ENCODE data around the gene ZNG1C.
A peak's percentile ranks its signal among the peaks of the same experiment; 100 is the strongest.
"Not testable (repeated sequence)": the region's sequence is repeated elsewhere in the genome, so short reads cannot be mapped to it uniquely, and the experiment has no call there.

ZNG1C gene

DNA sequence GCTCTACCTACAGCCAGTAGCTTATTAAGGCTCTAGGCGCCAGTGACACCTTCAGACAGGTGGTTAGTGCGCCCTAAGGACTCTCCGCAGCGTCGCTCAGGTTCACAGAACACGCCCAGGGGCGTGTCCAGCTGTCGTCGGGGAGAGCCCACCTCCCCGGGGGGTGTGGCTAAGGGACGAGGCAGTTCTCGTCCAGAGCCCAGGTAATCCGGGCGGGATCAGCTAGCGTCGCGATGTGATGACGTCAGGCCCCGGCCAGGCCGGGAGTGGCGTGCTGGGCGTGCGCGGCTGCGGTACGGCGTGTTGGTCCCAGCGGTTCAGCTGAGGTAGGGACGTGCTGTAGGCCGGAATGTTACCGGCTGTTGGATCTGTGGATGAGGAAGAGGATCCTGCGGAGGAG is at the start of gene ZNG1C:
TSS of gene ZNG1C (plus strand) at position 301 of the 400 bp plus-strand sequence. CDS start at position 350, 49 bp downstream.
- DNase-seq; H3K4me3 ChIP-seq; H3K4me1 ChIP-seq; intact Hi-C loops (cut with DNase I; ENCODE audit: low total_unique reads); H3K36me3 ChIP-seq; H3K9me3 ChIP-seq; H3K27me3 ChIP-seq; H3K27ac ChIP-seq: not testable (repeated sequence)

DNA sequence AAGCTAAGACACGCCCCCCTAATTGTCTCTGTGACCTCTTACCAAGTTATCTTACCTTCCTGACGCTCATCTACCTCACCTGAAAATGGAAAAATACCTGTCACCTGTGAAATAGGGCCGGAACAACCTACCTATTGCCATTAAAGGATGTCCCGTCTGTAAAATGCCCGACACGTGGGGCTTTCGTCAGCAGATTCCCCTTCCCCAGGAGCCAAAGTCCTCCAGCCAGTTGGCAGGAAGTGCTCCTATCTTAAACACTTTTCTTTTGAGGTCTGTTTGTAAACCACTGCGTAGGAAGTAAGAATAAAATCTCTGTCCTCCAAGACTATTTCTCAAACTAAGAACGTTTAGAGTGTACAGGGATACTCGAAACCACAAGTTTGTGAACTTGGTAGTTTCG is 654 bp downstream of the ZNG1C start:
- H3K27ac ChIP-seq; DNase-seq; H3K4me1 ChIP-seq; H3K4me3 ChIP-seq; intact Hi-C loops (cut with DNase I; ENCODE audit: low total_unique reads); H3K36me3 ChIP-seq; H3K9me3 ChIP-seq; H3K27me3 ChIP-seq: not testable (repeated sequence)

DNA sequence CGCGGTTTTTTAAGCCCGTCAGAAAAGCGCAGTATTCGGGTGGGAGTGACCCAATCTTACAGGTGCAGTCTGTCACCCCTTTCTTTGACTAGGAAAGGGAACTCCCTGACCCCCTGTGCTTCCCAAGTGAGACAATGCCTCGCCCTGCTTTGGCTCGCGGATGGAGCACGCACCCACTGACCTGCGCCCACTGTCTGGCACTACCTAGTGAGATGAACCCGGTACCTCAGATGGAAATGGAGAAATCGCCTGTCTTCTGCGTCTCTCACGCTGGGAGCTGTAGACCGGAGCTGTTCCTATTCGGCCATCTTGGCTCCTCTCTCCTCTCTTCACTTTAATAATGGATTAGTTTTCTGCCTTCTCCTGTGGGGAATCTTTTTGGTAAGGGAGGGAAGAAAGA is 39.3 kb downstream of the ZNG1C start:
- H3K36me3 ChIP-seq; H3K9me3 ChIP-seq; DNase-seq; H3K4me3 ChIP-seq; H3K27ac ChIP-seq; H3K27me3 ChIP-seq; intact Hi-C loops (cut with DNase I; ENCODE audit: low total_unique reads); H3K4me1 ChIP-seq: not testable (repeated sequence)

DNA sequence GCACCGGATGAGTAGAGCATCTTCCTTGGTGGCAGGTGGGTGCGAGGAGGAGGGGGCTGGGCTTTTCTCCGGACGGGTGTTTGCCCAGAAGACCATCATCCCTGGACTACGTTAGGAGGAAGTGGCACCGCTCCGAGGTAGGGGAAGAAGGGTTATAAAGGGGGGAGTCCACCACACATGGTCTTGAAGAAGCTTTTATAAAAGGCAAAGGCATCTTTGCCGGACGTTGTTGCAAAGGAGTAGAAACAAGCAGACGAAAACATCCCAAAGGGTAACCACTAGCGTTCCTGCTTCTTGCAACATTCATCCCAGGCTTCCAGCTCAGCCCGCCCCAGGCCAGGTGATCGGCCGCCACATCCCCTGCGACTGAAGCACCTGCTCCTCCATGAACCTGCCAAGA is 60.8 kb downstream of the ZNG1C start, which contains the start of gene FOXD4L3:
TSS of gene FOXD4L3 (plus strand) at position 301 of the 400 bp plus-strand sequence. CDS start at position 386, 85 bp downstream.
- DNase-seq; H3K27ac ChIP-seq; H3K27me3 ChIP-seq; intact Hi-C loops (cut with DNase I; ENCODE audit: low total_unique reads); H3K4me1 ChIP-seq; H3K4me3 ChIP-seq; H3K36me3 ChIP-seq; H3K9me3 ChIP-seq: not testable (repeated sequence)

DNA sequence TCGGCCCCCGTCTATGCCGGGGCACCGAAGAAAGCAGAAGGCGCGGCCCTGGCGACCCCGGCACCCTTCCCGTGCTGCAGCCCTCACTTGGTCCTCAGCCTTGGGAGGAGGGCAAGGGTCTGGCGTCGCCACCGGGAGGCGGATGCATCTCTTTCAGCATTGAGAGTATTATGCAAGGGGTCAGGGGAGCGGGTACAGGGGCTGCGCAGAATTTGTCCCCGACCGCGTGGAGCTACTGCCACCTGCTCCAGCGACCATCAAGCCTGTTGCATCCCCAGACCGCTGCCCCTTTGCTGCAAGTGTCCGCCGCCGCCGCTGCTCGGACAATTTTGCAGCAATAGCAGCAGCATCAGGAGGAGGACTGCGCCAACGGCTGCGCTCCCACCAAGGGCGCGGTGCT is 62.0 kb downstream of the ZNG1C start:
- H3K4me1 ChIP-seq; DNase-seq; H3K27ac ChIP-seq; H3K36me3 ChIP-seq; H3K9me3 ChIP-seq; H3K27me3 ChIP-seq; H3K4me3 ChIP-seq; intact Hi-C loops (cut with DNase I; ENCODE audit: low total_unique reads): not testable (repeated sequence)

DNA sequence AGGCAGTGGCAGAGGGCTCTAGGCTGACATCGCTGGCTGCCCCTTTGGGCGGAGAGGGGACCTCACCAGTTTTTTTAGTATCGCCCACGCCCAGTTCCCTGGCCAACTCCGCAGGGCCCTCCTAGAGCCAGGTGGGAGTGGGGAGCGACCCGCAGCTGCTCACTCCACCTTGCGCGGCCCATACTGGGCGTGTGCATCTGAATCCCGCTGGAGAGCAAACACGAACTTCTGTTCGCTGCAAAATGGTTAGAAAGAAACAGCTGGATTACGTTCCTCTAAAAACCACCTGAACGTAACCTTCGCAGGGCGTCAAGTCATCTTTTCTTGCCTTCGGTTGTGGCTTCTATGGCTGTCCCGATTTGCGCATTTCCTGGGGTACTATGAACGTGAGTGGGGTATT is 62.4 kb downstream of the ZNG1C start:
- H3K4me3 ChIP-seq; DNase-seq; H3K36me3 ChIP-seq; H3K4me1 ChIP-seq; H3K27me3 ChIP-seq; intact Hi-C loops (cut with DNase I; ENCODE audit: low total_unique reads); H3K27ac ChIP-seq; H3K9me3 ChIP-seq: not testable (repeated sequence)

DNA sequence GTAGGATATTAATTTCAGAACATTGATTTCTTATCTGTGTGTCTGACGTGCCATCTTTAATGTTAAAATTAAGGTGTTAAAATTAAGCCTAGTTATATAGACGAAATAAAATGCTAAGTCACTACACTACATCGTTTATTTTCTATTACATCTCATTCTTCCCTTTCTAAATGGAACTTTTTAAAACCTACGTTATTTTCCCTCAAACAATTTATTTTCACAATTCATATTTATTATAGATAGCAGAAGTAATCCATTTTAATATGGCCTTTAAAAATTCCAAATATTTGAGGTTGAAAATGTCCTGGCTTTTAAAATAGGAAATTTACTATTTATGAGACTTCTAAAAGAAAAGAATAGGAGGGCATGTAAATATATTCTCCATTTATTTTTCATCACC is 63.0 kb downstream of the ZNG1C start:
- intact Hi-C loops (cut with DNase I; ENCODE audit: low total_unique reads); H3K9me3 ChIP-seq; H3K27ac ChIP-seq; H3K4me3 ChIP-seq; H3K36me3 ChIP-seq; H3K4me1 ChIP-seq; H3K27me3 ChIP-seq; DNase-seq: not testable (repeated sequence)

DNA sequence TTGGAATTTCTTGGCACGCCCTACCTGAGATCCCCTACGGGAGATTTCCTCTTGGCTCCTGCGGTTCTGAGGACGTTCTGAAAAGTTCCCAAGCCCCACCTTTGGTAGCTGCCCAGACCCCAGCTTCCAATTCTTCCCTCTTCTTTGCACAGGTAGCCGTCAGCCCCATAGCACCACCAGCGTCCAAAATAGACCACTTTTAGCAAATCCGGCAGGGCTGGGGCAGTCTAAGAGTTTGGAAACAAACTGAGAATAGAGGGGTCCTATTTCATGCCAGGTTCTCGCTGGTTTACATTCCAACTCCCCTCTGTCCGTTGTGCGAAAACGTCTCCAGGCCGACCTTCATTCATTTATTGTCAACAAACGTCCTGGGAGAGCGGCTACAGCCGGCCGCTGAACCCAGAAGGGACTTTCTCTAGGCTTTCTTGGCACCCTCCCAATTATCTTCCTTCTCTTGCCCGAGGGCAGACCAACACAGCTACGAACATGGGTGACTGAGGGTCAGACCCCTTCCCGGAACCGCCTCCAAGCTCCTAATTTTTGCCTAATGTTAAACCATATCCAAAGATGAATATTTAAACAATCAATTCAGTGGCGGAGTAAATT is 64.0 kb downstream of the ZNG1C start:
- DNase-seq; H3K4me1 ChIP-seq; intact Hi-C loops (cut with DNase I; ENCODE audit: low total_unique reads); H3K4me3 ChIP-seq; H3K27me3 ChIP-seq; H3K9me3 ChIP-seq; H3K36me3 ChIP-seq; H3K27ac ChIP-seq: not testable (repeated sequence)

DNA sequence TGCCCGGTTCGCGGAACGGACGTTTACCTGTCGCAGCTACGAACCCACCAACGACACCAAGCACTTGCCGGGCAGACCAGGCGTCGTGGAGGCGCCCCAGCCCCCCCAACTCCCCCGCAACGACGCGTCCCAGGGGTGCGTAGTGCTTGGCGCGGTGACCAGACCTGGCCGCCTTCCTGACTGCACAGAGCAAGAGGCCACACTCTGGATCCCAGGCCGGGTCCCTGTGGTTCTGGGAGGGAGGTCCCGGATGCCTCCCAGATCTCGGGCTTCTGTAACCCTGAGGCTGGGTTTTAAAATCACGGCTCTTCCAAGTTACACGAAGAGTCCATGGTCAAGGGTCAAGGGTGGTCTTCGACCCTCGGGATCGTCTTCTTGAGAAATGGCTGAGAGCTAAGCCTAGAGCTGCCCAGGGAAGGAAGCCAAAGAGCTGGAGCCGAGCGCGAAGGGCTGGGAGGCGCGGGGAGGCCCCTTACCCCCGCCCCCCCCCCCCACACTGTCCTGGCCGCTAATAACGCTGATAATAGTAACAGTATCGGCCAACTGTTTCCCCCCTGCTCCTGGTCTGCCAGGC is 64.7 kb downstream of the ZNG1C start:
- intact Hi-C loops (cut with DNase I; ENCODE audit: low total_unique reads); H3K4me3 ChIP-seq; DNase-seq; H3K36me3 ChIP-seq; H3K9me3 ChIP-seq; H3K4me1 ChIP-seq; H3K27ac ChIP-seq; H3K27me3 ChIP-seq: not testable (repeated sequence)

DNA sequence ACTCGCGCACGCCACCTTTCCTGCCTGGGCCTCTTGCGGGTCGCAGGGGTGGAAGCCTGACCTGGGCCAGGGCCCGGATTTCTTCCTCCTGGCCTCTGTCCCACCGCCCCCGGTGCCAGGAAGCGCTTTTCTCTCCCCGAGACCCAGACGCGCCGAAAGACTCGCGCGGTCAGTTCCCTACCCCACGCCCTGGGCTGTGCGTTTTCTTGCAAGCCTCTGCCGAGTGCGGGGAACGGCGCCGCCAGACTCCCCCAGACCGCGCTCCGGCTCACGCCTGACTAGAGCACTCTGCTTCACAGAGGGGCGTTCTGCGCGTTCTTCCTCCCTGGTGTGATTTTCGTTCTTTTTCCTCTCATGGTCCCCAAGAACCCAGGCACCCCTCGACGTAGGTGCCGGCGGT is 65.3 kb downstream of the ZNG1C start:
- intact Hi-C loops (cut with DNase I; ENCODE audit: low total_unique reads); H3K4me1 ChIP-seq; DNase-seq; H3K27me3 ChIP-seq; H3K9me3 ChIP-seq; H3K27ac ChIP-seq; H3K4me3 ChIP-seq; H3K36me3 ChIP-seq: not testable (repeated sequence)

DNA sequence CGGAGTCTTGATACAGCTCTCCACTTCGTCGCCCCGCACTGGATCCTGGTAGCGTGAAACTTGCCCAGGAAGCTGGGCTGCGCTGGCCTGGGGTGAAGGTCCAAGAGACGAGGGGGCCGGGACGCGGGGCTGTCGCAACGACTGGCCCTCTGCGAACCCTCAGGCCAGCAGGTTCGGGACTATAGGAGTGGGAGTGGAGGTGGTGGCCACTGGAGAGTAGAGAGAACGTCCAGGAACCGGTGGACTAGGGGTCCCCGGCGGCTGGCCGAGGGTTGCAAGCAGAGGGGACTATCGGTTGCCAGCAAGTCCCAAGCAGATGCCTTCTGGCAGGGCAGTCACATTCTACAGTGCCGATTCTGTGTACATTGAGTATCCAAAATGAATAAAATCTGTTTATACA is 65.9 kb downstream of the ZNG1C start:
- H3K4me3 ChIP-seq; H3K36me3 ChIP-seq; intact Hi-C loops (cut with DNase I; ENCODE audit: low total_unique reads); H3K4me1 ChIP-seq; H3K27ac ChIP-seq; H3K9me3 ChIP-seq; H3K27me3 ChIP-seq: not testable (repeated sequence)
- DNase-seq = peak in 1 of 2 donors; percentile 52

DNA sequence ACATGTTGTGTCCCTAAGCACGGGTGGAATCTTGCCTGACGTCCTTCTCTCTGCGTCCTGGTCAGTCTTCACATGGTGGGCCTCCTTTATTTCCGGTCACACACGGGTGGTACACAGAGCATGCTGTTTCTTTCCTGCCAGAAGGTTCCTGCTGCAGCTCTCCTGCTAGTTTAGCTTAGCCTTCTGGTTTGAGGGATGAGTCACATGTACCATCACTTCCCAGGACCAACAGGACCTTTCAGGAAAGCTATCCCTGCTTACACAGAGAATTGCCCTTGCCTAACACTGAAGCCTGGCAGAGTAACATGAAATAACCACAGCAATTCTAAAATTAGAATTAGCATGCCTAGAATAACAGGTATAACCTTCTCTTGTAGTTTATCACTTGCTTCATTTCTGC is 69.4 kb downstream of the ZNG1C start:
- H3K4me1 ChIP-seq; H3K4me3 ChIP-seq; DNase-seq; intact Hi-C loops (cut with DNase I; ENCODE audit: low total_unique reads); H3K36me3 ChIP-seq; H3K27ac ChIP-seq; H3K9me3 ChIP-seq; H3K27me3 ChIP-seq: not testable (repeated sequence)

DNA sequence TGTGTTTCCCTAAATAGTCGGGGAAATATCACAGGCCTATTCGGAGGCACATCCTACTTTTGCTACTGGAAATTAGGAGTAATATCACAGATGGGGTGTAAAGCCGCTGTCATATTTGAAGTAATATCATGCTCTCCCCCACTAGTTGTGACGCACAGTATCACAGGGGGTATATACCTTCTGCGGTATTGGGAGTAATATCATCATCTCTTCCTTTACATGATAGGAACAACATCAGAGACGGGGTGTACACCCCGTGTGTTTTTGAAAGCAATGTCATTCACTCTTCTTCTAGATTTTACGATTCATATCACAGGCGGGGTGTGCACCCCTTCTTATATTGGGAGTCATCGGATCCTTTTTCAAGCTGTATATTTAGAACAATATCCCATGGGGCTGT is 76.4 kb downstream of the ZNG1C start:
- H3K4me3 ChIP-seq; DNase-seq; H3K4me1 ChIP-seq; H3K36me3 ChIP-seq; H3K9me3 ChIP-seq; H3K27me3 ChIP-seq; H3K27ac ChIP-seq; intact Hi-C loops (cut with DNase I; ENCODE audit: low total_unique reads): not testable (repeated sequence)

DNA sequence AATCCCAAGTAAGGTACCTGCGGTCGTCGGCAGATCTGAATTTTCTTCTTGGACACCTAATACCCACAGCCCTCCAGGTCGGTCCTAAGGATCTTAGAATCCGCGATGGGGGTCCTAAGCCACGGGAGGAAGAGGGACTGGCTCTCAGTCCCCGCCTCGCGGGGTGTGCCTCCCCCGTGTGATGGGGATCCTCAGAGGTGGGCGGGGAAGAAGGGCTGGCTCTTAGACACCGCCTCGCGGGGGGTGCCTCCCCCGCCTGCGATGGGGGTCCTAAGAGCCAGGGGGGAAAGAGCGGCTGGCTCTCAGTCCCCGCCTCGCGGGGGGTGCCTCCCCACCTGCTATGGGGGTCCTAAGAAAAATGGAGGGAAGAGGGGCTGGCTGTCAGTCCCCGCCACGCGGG is 82.0 kb downstream of the ZNG1C start:
- H3K27ac ChIP-seq; H3K36me3 ChIP-seq; H3K27me3 ChIP-seq; intact Hi-C loops (cut with DNase I; ENCODE audit: low total_unique reads); H3K9me3 ChIP-seq; H3K4me1 ChIP-seq; H3K4me3 ChIP-seq; DNase-seq: not testable (repeated sequence)

DNA sequence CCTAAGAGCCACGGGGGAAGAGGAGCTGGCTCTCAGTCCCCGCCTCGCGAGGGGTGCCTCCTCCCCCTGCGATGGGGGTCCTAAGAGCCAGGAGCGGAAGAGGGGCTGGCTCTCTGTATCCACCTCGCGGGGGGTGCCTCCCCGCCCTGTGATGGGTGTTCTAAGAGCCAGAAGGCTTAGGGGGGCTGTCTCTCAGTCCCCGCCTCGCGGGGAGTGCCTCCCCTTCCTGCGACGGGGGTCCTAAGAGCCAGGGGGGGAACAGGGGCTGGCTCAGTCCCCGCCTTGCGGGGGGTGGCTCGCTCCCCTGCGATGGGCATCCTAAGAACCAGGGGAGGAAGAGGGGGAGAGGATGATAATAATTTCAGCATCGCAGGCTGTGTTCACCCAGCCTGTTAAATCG is 82.7 kb downstream of the ZNG1C start:
- intact Hi-C loops (cut with DNase I; ENCODE audit: low total_unique reads); H3K4me3 ChIP-seq: not testable (repeated sequence)

More for the DNA sequence above, 82.7 kb downstream of the ZNG1C start:
- not testable (repeated sequence) for DNase-seq, H3K9me3 ChIP-seq, H3K27ac ChIP-seq, H3K36me3 ChIP-seq, H3K27me3 ChIP-seq, H3K4me1 ChIP-seq
